SK-N-SH treated with all-trans-retinoic acid at 6 μM for 48 hours (cell line): ENCODE results near the gene RUSF1.
"Not testable (repeated sequence)": the region's sequence is repeated elsewhere in the genome, so short reads cannot be mapped to it uniquely, and the experiment has no call there.

Experiments
- ATAC-seq: fragments of 200-7000 bp; cut with Tn5 transposase; 3 replicates; pipeline ENCODE4 v1.9.1; 2020; ENCODE audit warnings: mild to moderate bottlenecking, moderate library complexity
- ARNTL ChIP-seq: fragments of 450-650 bp; formaldehyde crosslinking; IDR thresholded peaks from 2 replicates; pipeline ENCODE4 v1.5.0; 2020; ENCODE audit warnings: low read depth, mild to moderate bottlenecking, moderate library complexity, borderline replicate concordance
- BACH2 ChIP-seq: fragments of 250-450 bp; sonication (Bioruptor Pico); IDR thresholded peaks from 2 replicates; pipeline ENCODE4 v1.9.0; 2021; ENCODE audit warnings: mild to moderate bottlenecking, borderline replicate concordance
- CREB5 ChIP-seq: fragments of 250-450 bp; sonication (Bioruptor Pico); IDR thresholded peaks from 2 replicates; pipeline ENCODE4 v1.5.1; 2020; ENCODE audit warnings: low read depth, mild to moderate bottlenecking, moderate library complexity
- CSDC2 ChIP-seq: fragments of 250-450 bp; sonication (Bioruptor Pico); IDR thresholded peaks from 2 replicates; pipeline ENCODE4 v1.5.0; 2020; ENCODE audit warnings: mild to moderate bottlenecking, moderate library complexity
- CSRNP3 ChIP-seq: fragments of 250-450 bp; sonication (Bioruptor Pico); IDR thresholded peaks from 2 replicates; pipeline ENCODE4 v1.5.1; 2021; ENCODE audit warnings: mild to moderate bottlenecking, moderate library complexity
- ESRRG ChIP-seq: fragments of 250-450 bp; sonication (Bioruptor Pico); IDR thresholded peaks from 2 replicates; pipeline ENCODE4 v1.6.1; 2021; ENCODE audit warnings: mild to moderate bottlenecking
- GLIS3 ChIP-seq: fragments of 250-450 bp; sonication (Bioruptor Pico); IDR thresholded peaks from 2 replicates; pipeline ENCODE4 v1.5.0; 2020; ENCODE audit warnings: mild to moderate bottlenecking, moderate library complexity
- ISL1 ChIP-seq: fragments of 250-450 bp; sonication (Bioruptor Pico); IDR thresholded peaks from 2 replicates; pipeline ENCODE4 v2.1.2; 2022; ENCODE audit warnings: mild to moderate bottlenecking, moderate library complexity
- OSR1 ChIP-seq: fragments of 250-450 bp; sonication (Bioruptor Pico); IDR thresholded peaks from 2 replicates; pipeline ENCODE4 v1.8.0; 2022; ENCODE audit warnings: moderate library complexity, mild to moderate bottlenecking, inconsistent platforms
- PATZ1 ChIP-seq: fragments of 250-450 bp; sonication (Bioruptor Pico); IDR thresholded peaks from 2 replicates; pipeline ENCODE4 v1.8.0; 2020; ENCODE audit warnings: mild to moderate bottlenecking, moderate library complexity, borderline replicate concordance
- RARB ChIP-seq: fragments of 250-450 bp; sonication (Bioruptor Pico); IDR thresholded peaks from 2 replicates; pipeline ENCODE4 v1.8.0; 2021; ENCODE audit warnings: mild to moderate bottlenecking, moderate library complexity
- SNAI2 ChIP-seq: fragments of 250-450 bp; sonication (Bioruptor Pico); IDR thresholded peaks from 2 replicates; pipeline ENCODE4 v1.5.0; 2020; ENCODE audit warnings: mild to moderate bottlenecking, moderate library complexity
- TCF4 ChIP-seq: fragments of 250-450 bp; sonication (Bioruptor Pico); IDR thresholded peaks from 2 replicates; pipeline ENCODE4 v1.8.0; 2021; ENCODE audit warnings: mild to moderate bottlenecking, moderate library complexity, borderline replicate concordance
- TOX ChIP-seq: fragments of 250-450 bp; sonication (Bioruptor Pico); IDR thresholded peaks from 2 replicates; pipeline ENCODE4 v1.8.0; 2021; ENCODE audit warnings: mild to moderate bottlenecking, moderate library complexity, borderline replicate concordance
- TSHZ2 ChIP-seq: fragments of 250-450 bp; sonication (Bioruptor Pico); IDR thresholded peaks from 2 replicates; pipeline ENCODE4 v1.5.0; 2020; ENCODE audit warnings: mild to moderate bottlenecking, moderate library complexity
- ZC3H10 ChIP-seq: fragments of 250-450 bp; sonication (Bioruptor Pico); IDR thresholded peaks from 2 replicates; pipeline ENCODE4 v1.5.1; 2021; ENCODE audit warnings: mild to moderate bottlenecking, moderate library complexity
- ZFP3 ChIP-seq: fragments of 250-450 bp; sonication (Bioruptor Pico); IDR thresholded peaks from 2 replicates; pipeline ENCODE4 v1.5.0; 2020; ENCODE audit warnings: mild to moderate bottlenecking, moderate library complexity
- ZFP30 ChIP-seq: fragments of 450-650 bp; formaldehyde crosslinking; IDR thresholded peaks from 2 replicates; pipeline ENCODE4 v1.5.0; 2022; ENCODE audit warnings: mild to moderate bottlenecking, moderate library complexity
- ZNF565 ChIP-seq: fragments of 450-650 bp; formaldehyde crosslinking; conservative IDR thresholded peaks from 2 replicates; pipeline ENCODE4 v1.5.0; 2020; ENCODE audit warnings: low read depth, mild to moderate bottlenecking, moderate library complexity
- ZNF70 ChIP-seq: fragments of 450-650 bp; formaldehyde crosslinking; IDR thresholded peaks from 2 replicates; pipeline ENCODE4 v1.5.0; 2020; ENCODE audit warnings: mild to moderate bottlenecking, moderate library complexity
- ZNF8 ChIP-seq: fragments of 450-650 bp; formaldehyde crosslinking; IDR thresholded peaks from 2 replicates; pipeline ENCODE4 v1.5.0; 2020; ENCODE audit warnings: mild to moderate bottlenecking, moderate library complexity

Gene RUSF1

DNA sequence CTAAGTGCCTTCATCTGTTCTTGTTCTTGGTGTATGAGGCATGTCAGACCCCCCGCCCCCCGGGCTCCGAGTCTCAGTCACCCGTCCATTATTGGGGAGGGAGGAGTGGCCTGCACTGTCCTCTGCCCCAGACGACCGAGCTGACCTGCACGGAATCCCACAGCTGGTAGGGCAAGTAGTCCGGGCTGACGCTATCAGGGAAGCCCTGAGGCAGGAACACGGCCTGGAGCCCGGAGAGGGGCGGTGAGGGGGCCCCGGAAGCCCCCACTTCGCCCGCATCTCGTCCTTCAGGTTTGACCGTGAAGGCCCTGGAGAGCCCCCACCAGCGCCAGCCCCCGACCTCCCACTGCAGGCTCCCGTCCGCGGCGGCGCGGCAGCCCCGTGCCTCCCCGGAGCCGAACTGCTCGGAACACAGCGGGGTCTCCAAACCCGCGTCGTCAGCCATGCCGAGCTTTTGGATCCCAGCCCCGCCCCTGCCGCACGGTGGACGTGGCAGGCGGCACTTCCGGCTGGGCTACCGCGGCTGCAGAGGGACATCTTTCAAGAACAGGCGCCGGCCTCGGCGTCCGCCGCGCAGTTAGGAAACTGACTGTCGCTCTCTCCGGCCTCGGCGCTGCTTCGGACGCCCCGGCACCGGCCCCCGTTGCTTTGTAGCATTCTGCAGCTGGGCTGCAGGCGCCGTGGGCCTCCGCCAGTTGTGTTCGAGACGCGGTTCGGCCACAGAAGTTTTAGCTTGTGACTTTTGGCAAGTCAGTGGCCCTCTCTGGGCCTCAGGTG, at the start of gene RUSF1:
TSS of gene RUSF1 (minus strand) at position 463 of the 777 bp plus-strand sequence. CDS start at position 445, 18 bp downstream.
- TF ChIP-seq RARB (no peak), CSDC2 (CRISPR knock-in tag) (0 out of 2 replicates have a peak, but pooled peaks have one; percentile 59), ISL1 (CRISPR knock-in tag) (no peak), ZFP30 (CRISPR knock-in tag) (no peak), ESRRG (no peak), ZC3H10 (CRISPR knock-in tag) (no peak), CREB5 (CRISPR knock-in tag) (no peak), ARNTL (no peak), SNAI2 (CRISPR knock-in tag) (no peak), ZNF565 (CRISPR knock-in tag) (no peak), GLIS3 (CRISPR knock-in tag) (no peak), TOX (CRISPR knock-in tag) (no peak), BACH2 (CRISPR knock-in tag) (no peak), OSR1 (no peak), TCF4 (CRISPR knock-in tag) (no peak), TSHZ2 (no peak), ZNF8 (CRISPR knock-in tag) (no peak), PATZ1 (CRISPR knock-in tag) (peak; percentile 64; the same call in 1 of the 2 replicates)
- peak; percentile 94 for ATAC-seq

DNA sequence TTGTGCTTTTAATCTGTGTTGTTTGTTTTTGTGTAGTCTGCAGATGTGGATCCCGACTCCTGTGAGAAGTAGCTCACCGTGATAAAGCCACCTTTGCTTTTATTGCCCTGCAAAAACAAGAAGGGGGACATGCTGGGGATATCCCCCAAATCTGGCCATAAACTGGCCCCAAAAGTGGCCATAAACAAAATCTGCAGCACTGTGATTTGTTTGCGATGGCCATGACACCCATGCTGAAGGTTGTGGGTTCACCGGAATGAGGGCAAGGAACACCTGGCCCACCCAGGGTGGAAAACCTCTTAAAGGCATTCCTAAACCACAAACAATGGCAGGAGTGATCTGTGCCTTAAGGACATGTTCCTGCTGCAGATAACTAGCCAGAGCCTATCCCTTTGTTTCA, 34.6 kb upstream of the RUSF1 start:
- ATAC-seq: no peak
- TF ChIP-seq ESRRG (no peak), TCF4 (CRISPR knock-in tag) (no peak), SNAI2 (CRISPR knock-in tag) (no peak), GLIS3 (CRISPR knock-in tag) (no peak), ISL1 (CRISPR knock-in tag) (no peak), ZFP3 (no peak), ZNF70 (CRISPR knock-in tag) (no peak), ZNF565 (CRISPR knock-in tag) (no peak), CSRNP3 (CRISPR knock-in tag) (no peak), TSHZ2 (no peak), PATZ1 (CRISPR knock-in tag) (no peak), BACH2 (CRISPR knock-in tag) (no peak), RARB (no peak), CREB5 (CRISPR knock-in tag) (no peak)
- TF ChIP-seq, all 23 proteins: peak for 0

DNA sequence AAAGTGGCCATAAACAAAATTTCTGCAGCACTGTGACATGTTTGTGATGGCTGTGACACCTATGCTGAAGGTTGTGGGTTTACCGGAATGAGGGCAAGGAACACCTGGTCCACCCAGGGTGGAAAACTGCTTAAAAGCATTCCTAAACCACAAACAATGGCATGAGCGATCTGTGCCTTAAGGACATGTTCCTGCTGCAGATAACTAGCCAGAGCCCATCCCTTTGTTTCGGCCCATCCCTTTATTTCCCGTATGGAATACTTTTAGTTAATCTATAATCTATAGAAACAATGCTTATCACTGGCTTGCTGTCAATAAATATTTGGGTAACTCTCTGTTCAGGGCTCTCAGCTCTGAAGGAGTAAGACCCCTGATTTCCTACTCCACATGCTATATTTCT, 31.6 kb upstream of the RUSF1 start:
- ATAC-seq: not testable (repeated sequence)

DNA sequence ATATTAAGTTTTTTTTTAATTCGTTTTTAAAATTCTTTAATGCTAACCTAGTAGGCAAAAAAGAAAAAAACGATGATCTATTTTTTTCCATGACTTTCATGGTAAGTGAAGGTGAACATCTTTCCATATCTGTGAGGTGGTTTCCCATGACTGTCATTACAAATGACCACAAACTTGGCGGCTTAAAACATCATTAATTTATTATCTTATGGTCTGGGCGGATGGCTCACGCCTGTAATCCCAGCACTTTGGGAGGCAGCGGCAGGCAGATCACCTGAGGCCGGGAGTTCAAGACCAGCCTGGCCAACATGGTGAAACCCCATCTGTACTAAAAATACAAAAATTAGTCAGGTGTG, 30.0 kb upstream of the RUSF1 start:
- ATAC-seq: not testable (repeated sequence)
